GDM1 (cell line): ENCODE data around the gene RNF113B.

ENCODE experiments used
- DNase-seq: peaks from one replicate; lab custom pipeline; 2025; lab: John Stamatoyannopoulos, UW

Gene RNF113B

DNA sequence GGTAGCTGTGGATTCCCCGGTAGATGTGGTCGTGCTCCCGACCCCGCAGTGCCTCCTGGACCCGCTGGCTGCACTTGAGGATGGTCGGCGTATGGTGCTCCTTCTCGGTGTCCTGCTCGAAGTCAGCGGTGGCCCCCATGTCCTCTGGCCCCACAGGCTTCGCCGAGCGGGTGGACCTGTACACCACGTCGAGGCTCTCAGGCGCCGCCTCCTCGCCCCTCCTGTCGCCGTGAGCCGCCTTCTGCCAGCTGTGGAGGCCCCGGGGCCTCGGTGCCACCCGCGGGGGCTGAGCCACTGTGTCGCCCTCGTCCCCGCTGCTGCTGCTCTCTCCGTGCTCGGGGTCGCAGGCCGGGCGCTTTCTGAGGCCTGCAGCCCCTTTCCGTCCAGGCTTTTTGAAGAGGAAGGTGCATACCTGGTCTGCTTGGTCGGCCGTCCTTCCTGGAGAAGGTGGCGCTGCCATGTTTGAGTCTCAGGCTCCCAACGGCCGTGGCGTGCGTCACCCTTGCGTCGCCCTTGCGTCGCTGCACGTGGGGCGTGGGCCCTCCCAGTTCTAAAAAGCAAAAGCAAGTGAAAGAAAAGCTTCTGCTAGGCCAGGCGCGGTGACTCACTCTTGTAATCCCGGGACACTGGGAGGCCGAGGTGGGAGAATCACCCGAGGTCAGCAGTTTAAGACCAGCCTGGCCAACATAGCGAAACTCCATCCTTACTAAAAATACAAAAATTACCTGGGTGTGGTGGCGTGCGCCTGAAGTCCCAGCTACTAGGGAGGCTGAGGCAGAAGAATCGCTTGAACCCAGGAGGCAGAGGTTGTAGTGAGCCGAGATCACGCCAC is at the start of gene RNF113B:
TSS of gene RNF113B (minus strand) at position 493 of the 832 bp plus-strand sequence. CDS start at position 460, 33 bp downstream.
- DNase-seq = no peak

DNA sequence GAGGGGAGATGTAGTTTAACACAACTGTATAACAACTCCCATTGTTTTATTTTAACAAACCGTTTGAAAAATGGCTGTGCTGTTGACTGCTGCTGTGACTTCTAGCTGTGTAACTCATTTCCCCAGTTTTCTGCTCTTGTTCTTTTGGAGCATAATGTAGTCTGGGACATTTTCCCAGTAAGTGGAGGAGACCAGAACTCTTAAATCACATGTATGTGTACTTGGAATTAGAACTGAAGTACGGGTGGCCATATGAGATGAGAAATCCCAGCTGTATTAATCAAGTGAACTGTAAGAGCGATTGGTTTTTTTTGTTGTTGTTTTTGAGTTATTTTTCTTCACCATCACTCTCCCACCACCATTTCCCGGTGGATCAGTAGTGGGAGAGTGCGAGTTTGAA is 49.4 kb upstream of the RNF113B start:
- no peak for DNase-seq

- DNase-seq = no peak
Observed at GRCh38 chr13:98225036-98225940, 48.2 kb upstream of the RNF113B start.

DNA sequence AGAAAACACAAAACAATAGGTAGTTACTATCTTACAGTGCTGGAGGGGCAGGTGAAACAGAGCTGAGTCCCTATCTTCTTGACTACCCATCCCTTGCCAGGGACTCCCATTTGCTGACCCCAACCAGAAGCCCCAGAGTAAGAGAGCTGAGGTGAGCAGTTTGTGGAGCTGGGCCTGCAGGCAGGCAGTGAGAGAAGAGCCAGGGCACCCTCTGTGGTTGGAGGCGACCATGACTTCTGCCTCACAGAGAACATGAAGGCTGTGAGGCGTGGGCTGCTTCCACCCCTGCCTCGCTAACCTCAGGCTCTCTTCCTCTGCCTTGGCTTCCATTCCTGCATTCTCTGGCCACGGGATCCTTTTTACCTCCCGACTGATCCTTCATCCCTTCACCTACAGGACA is 47.5 kb upstream of the RNF113B start:
- no peak for DNase-seq

- DNase-seq = no peak
Observed at GRCh38 chr13:98223741-98224140, 46.7 kb upstream of the RNF113B start.

DNA sequence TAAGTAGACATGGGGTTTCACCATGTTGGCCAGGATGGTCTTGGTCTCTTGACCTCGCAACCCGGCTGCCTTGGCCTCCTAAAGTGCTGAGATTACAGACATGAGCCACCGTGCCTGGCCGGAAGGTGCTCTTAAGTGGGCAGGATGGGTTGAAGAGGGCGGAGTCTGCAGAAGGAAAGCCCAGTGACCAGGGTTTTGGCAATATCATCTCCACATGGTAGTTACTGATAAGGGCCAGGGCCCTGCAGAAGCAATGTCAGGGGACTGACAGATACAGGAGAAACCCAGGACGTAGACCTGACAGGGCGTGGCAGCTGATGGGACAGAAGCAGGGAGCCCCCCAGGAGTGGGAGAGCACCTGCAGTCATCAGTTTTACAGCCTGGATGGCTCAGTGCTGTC is 45.7 kb upstream of the RNF113B start:
- DNase-seq = no peak

DNA sequence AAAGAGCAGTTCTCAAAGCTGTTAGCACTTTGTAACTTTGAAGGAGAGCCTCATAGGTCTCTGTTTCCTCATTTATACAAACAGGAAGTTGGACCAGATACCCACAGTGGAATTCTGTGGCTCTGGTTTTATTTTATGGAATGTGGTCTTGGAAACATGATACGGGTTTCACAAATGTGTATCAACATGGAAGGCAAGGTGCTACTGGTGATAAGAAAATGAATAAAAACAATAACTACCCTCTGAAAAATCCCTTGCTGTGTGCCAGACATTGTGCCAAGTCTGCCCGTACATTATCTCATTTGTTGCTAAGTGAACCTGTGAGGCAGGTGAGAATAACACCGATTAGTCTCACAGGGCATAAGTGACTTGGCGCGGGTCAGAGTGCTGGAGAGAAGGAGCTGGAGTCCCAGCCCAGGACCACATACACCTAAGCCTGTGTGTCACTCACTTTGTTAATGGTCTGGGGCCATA is 45.0 kb upstream of the RNF113B start:
- no peak for DNase-seq

DNA sequence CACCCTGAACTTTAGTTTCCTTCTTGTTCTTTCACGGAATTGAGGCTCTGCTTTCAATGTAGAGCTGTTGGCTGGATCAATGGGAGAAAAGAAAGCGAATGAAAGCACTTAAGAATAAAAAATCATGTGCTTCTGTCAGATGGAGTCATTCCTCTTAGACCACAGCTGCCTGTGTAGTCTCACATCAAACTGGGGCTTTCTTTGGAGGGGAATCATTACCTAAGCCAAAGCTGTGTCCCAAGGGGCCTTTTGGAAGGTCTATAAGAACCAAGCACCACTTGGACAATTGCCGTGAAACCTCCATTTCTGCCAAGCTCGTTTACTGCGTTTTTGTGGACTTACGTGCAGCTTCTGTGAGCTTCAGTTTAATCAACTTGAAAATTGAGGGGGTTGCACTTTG is 44.2 kb upstream of the RNF113B start:
- DNase-seq = no peak

GRCh38 chr13:98220271-98220791 is 43.3 kb upstream of the RNF113B start:
- DNase-seq = no peak

DNA sequence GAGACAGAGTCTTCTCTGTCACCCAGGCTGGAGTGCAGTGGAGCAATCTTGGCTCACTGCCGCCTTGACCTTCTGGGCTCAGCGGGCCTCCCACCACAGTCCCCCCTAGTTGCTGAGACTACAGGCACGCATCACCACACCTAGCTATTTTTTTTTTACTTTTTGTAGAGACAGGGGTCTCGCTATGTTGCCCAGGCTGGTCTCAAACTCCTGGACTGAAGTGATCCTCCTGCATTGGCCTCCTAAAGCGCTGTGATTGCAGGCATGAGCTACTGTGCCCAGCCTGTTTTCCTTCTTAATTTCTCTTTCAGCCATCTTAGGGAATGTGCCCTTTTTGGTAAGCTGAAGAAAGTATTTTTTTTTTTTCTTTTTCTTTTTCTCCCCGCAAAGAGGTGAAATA is 42.6 kb upstream of the RNF113B start:
- no peak for DNase-seq

DNA sequence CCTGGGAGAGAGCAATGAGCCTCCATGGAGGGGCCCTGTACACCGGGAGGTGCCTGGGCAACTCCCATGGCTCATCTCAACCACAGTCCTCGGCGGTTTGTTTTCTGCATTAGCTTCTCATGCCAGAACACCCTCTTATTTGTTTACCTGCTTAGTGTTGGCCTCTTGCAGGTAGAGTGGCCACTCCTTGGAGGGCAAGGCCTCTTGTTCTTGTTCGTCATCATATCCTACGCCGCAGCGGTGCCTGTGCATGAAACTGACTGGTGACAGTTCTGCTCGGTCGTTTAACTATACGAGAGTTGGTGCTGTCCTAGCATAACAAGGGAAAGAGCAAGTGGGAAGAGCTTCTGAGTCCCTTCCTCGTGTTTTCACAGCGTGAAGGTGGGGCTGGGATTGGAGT is 40.5 kb upstream of the RNF113B start:
- DNase-seq = no peak

DNA sequence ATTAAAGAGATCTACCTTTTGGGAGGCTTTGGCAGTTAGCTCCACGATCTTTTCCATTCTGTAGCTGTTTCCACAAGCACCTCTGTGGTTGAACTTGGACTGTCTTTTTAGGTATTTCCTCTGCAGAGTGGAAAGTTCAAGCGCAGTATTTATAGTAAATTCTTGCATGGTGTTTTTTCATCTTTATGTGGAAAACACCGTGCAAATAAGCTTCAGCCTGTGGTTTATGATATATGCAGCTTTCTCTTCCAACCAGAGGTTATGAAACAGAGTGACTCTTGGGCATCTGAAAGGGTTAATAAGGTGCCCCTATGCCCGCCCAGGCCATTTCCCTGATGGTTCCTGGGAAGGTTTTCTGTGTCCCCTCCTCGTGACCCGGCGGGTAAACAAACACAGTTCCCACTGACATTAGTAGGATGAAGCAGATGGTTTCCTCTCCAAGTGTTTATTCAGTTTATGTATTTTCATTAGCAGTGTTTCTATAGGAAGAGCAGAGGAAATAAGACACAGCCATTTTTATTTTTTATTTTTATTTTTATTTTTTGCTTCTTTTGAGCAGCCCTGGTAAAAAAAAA is 39.7 kb upstream of the RNF113B start:
- no peak for DNase-seq

- DNase-seq = no peak
Observed at GRCh38 chr13:98216135-98216565, 39.1 kb upstream of the RNF113B start.

DNA sequence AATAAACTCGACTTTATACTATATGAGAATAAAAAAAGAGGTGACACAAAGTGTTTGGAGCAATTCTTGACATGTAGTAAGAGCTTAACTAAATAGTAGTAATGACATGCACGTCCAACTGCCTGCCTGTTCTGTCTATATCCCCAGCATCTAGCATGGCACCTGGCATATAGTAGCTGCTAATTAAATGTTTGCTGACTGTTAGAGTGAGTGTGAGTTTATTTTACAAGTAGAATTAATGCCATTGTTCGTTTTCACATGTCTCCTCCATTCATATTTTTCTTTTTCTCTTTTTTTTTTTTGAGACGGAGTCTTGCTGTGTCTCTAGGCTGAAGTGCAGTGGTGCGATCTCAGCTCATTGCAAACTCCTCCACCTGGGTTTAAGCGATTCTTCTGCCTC is 38.4 kb upstream of the RNF113B start:
- no peak for DNase-seq

- DNase-seq = no peak
Observed at GRCh38 chr13:98214707-98215106, 37.6 kb upstream of the RNF113B start.

- no peak for DNase-seq
Observed at GRCh38 chr13:98214008-98214643, 37.1 kb upstream of the RNF113B start.

DNA sequence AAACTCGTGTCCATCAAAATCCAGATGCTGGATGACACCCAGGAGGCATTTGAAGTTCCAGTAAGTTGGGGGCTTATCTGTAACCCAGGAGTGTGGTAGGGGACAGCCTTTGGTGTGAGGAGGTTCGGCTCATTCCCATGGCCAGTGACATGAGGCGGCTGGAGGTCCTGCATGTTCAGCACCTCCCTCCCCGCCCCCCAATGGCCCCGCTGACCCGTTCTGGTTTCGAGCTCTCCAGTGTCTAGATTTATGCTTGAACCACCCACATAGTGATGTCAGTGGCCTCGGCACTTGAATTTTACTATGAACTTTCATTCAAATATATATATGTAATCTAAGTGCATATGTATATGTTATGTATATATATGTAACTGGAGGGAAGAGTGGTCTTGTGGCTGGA is 36.3 kb upstream of the RNF113B start:
- DNase-seq = no peak

DNA sequence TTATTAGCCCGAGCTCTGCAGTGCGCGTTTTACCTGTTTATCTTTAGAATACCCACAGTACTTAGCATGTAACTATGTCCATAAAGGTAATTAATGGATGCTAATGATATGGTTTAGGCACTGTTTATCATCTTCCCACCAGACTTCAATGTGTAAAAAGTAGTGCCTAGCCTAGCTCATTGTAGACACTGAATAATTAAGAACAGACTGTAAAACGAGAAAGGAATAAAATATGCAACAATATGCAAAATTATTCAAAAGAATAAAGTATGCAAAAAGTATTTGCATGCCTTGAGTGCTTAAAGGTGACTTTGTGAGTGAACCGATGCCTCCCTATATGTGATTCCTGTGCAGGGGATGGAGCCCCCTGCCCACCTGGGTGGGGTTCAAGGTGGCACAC is 35.7 kb upstream of the RNF113B start:
- DNase-seq = no peak

GRCh38 chr13:98208606-98209005 is 31.5 kb upstream of the RNF113B start:
- DNase-seq = no peak

DNA sequence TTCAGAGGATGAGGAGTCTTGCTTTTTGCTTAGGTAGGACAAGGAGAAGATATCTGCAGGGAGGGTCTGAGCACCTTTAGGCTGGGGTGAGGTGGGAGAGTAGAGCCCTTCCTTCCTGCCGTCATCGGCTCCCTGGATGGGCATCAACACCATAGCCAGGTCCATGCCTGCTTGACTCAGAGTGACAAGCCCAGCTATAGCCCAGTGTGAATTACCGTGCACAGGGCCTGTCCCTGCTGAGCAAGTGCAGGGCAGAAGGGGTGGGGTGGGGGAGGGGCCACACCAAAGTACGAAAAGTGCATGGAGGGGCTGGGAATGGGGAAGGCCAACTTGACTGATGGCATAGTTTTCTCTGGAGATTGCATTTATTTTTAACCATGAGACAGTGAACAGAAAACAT is 30.3 kb upstream of the RNF113B start:
- DNase-seq = no peak

- no peak for DNase-seq
Observed at GRCh38 chr13:98206946-98207345, 29.9 kb upstream of the RNF113B start.

DNA sequence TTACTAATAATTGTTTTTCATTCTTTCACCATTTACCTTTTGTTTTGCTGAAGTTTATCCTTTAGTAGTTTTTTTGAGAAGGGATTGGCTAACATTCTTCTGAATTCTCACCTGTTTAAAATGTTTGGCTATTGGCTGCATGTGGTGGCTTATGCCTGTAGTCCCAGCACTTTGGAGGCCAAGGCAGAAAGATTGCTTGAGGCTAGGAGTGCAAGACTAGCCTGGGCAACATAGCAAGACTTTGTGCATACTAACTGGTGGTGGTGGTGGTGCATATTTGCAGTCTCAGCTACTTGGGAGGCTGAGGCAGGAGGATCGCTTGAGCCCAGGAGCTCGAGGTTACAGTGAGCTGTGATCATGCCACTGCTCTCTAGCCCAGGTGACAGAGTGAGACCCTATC is 27.5 kb upstream of the RNF113B start:
- DNase-seq = no peak
